ENCODE results near the gene ST3GAL6. TPM values are rescaled to one million over a fixed set of nuclear protein-coding genes. Genes with fewer than 3 reads are reported as not detected.

The ST3GAL6 gene
- total and polyA plus RNA-seq, 2 experiments from 2014 or later: 41.1 to 41.7 TPM

DNA sequence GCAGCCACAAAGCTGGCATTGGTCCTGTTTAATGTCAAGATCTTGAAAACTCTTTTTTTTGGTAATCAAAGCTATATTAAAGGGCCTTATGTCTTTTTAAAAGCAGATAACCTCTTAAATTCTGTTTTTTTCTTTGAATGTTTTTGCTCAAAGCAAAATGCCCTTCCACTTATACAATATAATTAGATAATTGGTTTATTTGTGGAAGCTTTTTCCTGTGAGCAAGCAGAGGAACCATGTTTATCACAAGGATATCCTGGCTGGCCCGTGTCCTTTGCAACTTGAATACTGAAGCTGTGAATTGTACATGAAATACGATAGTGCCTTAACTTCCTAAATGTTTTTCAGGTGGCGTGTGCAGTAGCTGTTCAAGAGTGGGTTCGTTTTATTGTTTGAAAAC is 2.6 kb downstream of the ST3GAL6 start:
- no peaks in the 10 kb centered on the region for H3K36me3 ChIP-seq
- no peaks in the 10 kb centered on the region for H3K9me3 ChIP-seq (ENCODE audit: low read depth)
- peak overlapping the region; percentile 38 for H3K27ac ChIP-seq
- no peak for DNase-seq (ENCODE audit: low read depth in 1 of 2, low spot score in 1 of 2)
- no peak overlapping the region for H3K4me3 ChIP-seq
- H3K4me1 ChIP-seq (ENCODE audit: low read depth): peaks cover 90% of the 10 kb centered on the region
- TF ChIP-seq, protein P1, sequence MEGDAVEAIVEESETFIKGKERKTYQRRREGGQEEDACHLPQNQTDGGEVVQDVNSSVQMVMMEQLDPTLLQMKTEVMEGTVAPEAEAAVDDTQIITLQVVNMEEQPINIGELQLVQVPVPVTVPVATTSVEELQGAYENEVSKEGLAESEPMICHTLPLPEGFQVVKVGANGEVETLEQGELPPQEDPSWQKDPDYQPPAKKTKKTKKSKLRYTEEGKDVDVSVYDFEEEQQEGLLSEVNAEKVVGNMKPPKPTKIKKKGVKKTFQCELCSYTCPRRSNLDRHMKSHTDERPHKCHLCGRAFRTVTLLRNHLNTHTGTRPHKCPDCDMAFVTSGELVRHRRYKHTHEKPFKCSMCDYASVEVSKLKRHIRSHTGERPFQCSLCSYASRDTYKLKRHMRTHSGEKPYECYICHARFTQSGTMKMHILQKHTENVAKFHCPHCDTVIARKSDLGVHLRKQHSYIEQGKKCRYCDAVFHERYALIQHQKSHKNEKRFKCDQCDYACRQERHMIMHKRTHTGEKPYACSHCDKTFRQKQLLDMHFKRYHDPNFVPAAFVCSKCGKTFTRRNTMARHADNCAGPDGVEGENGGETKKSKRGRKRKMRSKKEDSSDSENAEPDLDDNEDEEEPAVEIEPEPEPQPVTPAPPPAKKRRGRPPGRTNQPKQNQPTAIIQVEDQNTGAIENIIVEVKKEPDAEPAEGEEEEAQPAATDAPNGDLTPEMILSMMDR (IDR thresholded peaks at IDR 0.05; ENCODE audit: low read depth, low read length): no peak
- no peaks in the 10 kb centered on the region for H3K27me3 ChIP-seq

DNA sequence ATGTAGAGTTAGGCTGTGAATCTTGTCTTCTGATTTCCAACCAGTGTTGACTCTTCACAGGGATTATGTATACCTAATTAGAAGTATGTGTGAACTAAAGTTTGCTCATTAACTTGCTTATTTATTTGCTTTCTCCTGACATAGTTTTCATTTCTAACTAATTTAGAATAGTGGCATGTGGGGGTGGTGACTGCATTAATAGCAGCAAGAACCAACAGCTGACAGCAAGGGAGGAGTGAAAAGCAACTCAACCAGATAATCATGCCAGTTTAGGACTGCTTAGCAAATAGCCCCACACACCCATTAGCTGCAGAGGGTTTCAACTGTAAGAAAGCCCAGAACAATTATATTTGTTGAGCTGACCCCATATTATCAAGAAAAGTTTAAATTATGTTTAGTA is 3.8 kb downstream of the ST3GAL6 start:
- Histone ChIP-seq H3K9me3 (ENCODE audit: low read depth) (no peaks in the 10 kb centered on the region), H3K27ac (peak overlapping the region; percentile 3), H3K4me3 (no peak overlapping the region), H3K27me3 (no peaks in the 10 kb centered on the region), H3K4me1 (ENCODE audit: low read depth) (peaks cover 86% of the 10 kb centered on the region), H3K36me3 (no peaks in the 10 kb centered on the region)
- TF ChIP-seq, protein P1 (IDR thresholded peaks at IDR 0.05; ENCODE audit: low read depth, low read length): no peak
- DNase-seq (ENCODE audit: low read depth in 1 of 2, low spot score in 1 of 2): no peak

DNA sequence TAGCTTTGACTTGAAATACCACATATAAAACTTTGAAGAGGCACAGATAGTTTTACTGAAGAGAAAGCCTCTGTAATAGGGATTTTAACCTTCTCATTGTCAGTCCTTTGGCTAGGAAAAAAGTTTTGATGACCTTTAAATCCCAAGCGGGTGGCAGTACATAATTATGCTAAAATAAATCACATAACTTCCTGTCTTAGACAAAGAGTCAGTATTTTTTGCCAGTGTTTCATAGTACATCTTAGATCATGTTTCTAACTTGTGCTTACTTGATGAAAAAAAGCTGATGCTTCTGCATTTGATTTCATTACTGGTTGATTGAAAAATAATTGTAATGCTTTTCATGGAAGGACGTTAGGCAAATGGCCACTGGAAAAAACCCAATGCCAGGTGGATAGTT is 5.8 kb downstream of the ST3GAL6 start:
- no peaks in the 10 kb centered on the region for H3K36me3 ChIP-seq
- DNase-seq (ENCODE audit: low read depth in 1 of 2, low spot score in 1 of 2): no peak
- H3K4me1 ChIP-seq (ENCODE audit: low read depth): peaks cover 71% of the 10 kb centered on the region
- no peaks in the 10 kb centered on the region for H3K9me3 ChIP-seq (ENCODE audit: low read depth)
- no peak overlapping the region for H3K4me3 ChIP-seq
- H3K27me3 ChIP-seq: no peaks in the 10 kb centered on the region
- TF ChIP-seq, protein P1 (IDR thresholded peaks at IDR 0.05; ENCODE audit: low read depth, low read length): no peak
- no peak overlapping the region for H3K27ac ChIP-seq

DNA sequence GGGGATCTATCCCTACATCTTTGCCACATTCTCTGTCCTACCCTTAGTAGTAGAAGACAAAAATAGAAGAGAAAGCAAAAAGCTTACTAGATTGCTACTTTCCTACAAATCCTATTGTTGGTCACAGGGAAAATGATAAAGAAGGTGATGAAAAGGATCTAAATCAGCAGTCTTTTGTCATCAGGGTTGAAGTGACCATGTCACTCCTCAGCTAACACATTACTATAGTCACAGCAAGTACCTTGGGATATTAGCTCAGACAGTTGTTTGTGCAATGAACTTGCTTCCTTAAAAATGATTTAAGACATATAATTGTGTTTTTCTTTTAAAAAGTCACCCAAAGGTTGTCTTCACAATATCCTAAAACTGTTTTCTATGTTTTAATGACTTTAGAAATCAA is 6.3 kb downstream of the ST3GAL6 start:
- no peak overlapping the region for H3K4me3 ChIP-seq
- DNase-seq (ENCODE audit: low read depth in 1 of 2, low spot score in 1 of 2): no peak
- H3K4me1 ChIP-seq (ENCODE audit: low read depth): peaks cover 66% of the 10 kb centered on the region
- no peak overlapping the region for H3K27ac ChIP-seq
- H3K9me3 ChIP-seq (ENCODE audit: low read depth): no peaks in the 10 kb centered on the region
- H3K36me3 ChIP-seq: no peaks in the 10 kb centered on the region
- H3K27me3 ChIP-seq: no peaks in the 10 kb centered on the region
- TF ChIP-seq, protein P1 (IDR thresholded peaks at IDR 0.05; ENCODE audit: low read depth, low read length): no peak

DNA sequence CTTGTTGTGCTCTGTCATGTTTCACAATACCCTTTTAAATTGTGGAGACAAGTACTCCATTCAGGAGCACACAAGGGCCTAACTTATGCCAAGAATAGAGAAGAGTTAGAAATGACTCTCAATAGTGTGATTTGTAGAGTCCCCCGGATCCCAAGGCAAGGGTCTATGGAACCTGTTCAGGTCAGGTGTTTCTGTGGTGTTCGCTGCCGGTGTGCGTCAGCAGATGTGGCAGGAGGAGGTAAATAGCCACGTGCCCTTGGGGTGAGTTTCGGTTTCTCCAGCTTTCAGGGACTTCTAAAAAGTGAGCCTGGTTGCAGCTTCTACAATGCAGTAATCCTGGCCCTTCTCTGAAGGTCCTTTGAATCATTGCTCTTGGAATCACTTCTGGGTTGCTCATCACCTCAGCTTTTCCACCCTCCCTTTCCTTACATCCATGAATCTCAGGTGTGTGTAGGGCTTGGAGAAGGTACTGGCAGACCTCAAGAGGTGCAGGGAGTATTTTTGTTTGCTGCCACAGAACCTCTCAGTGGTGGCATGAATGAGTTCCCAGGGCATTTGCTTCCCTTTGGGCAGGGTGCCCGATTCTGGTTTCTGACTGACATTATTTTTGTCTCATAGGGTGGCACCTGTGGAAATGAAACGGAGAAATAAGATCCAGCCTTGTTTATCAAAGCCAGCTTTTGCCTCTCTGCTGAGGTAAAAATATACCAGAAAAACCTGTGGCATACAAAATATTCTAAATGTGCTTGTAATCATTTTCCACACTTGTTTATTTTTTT is 7.3 kb downstream of the ST3GAL6 start:
- H3K27me3 ChIP-seq: no peaks in the 10 kb centered on the region
- peaks cover 57% of the 10 kb centered on the region for H3K4me1 ChIP-seq (ENCODE audit: low read depth)
- H3K4me3 ChIP-seq: no peak overlapping the region
- no peak for DNase-seq (ENCODE audit: low read depth in 1 of 2, low spot score in 1 of 2)
- no peaks in the 10 kb centered on the region for H3K9me3 ChIP-seq (ENCODE audit: low read depth)
- H3K27ac ChIP-seq: no peak overlapping the region
- TF ChIP-seq, protein P1 (IDR thresholded peaks at IDR 0.05; ENCODE audit: low read depth, low read length): no peak
- H3K36me3 ChIP-seq: no peaks in the 10 kb centered on the region

Measured in cardiac muscle cell (in vitro differentiated cells and primary cell).